ENCODE measurements around the gene RPS6KB2. TPM values are rescaled to one million over a fixed set of nuclear protein-coding genes. Genes with fewer than 3 reads are reported as not detected.

RPS6KB2 gene
- total RNA-seq, 1 experiment from 2014 or later = 170 TPM

DNA sequence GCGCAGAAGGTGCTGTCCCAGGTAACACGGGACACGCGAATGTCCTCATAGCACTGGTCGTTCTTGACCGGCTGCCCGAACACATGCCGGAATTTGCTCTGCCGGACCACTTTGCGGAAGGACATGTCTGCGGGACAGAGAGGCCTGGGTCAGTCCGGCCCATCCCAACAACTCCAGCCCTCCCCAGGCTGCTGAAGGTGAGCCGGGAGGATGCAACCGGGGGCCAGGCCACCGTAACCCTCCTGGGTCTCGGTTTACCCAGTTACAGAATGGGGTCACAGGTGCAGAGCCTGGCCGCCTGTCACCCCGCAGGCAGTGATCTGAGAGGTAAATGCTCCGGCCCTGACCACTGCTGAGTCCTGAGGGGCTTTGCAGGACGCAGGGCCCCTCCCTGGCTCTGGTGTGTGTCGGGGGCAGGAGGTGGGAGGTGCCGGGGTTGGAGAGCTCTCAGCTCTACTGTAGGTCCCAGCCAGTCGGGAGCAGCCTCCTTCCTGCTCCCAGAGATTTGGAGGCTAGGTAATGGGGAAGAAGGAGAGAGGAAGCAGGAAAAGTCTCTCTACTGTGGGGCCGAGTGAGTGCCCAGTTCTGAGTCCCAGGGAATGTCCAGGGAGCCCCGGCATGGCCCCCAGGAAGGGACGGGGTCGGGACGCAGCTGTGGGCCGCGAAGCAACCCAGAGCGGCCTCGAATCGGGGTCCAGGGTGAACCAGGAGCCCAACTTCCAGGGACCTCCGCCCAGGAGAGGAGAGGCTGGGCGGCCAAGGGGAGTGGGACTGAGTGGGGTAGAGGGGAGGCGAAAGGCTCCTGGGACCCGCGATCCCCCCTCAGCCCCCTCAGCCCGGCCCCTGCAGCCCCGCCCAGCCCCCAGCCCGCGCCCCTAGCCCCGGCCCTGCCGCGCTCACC is 14.5 kb downstream of the RPS6KB2 start:
- BruUV-seq (replicated peaks) = no TSS peak
- peak; percentile 23 for ATAC-seq
- CTCF ChIA-PET = no interaction called here
- peak; percentile 29 for DNase-seq
- intact Hi-C loops (cut with micrococcal nuclease) = loop anchor here (1.0 to 2.0 kb wide), 3 partner anchors 14 to 64 kb away; partner anchors contain the start of gene RPS6KB2
- Histone ChIP-seq H4K20me1 (ENCODE audit: low read length) (no peaks in the 10 kb centered on the region), H3K4me3 (ENCODE audit: low read length) (peak overlapping the region; percentile 82), H3K27me3 (ENCODE audit: low read length) (no peaks in the 10 kb centered on the region), H3K4me2 (ENCODE audit: low read length) (peak overlapping the region; percentile 89), H3K79me2 (ENCODE audit: low read length) (0 out of 2 replicates have a peak, but pooled peaks cover 6% of the 10 kb centered on the region), H3K9me2 (replicated peaks; ENCODE audit: low read length) (no peaks in the 10 kb centered on the region), H3K36me3 (ENCODE audit: low read depth, low read length) (peaks cover 3% of the 10 kb centered on the region; the same call in 1 of the 2 replicates), H3K27ac (ENCODE audit: low read length) (peak overlapping the region; percentile 31), H3K4me1 (ENCODE audit: insufficient read depth, low read length) (0 out of 2 replicates have a peak, but pooled peaks cover 6% of the 10 kb centered on the region), H2AFZ (ENCODE audit: low read length) (no peak overlapping the region), H3K9ac (ENCODE audit: low read length) (peak overlapping the region; percentile 77), H3F3A (ENCODE audit: low read length, unreplicated experiment) (peaks cover 5% of the 10 kb centered on the region), H3K9me3 (ENCODE audit: low read length) (no peaks in the 10 kb centered on the region)
- no peak for TF ChIP-seq CTCF (conservative IDR thresholded peaks at IDR 0.05; ENCODE audit: low read depth, low read length)
- TF ChIP-seq EZH2 (IDR thresholded peaks at IDR 0.05; ENCODE audit: low read length, unreplicated experiment) = no peak
- TF ChIP-seq EZH2phosphoT487 (IDR thresholded peaks at IDR 0.05; ENCODE audit: borderline replicate concordance, low read length) = no peak
- POLR2A ChIA-PET (ENCODE audit: unreplicated experiment) = interaction anchor here (0.7 kb wide), 1 partner anchor 13 kb away, joined by 6 read pairs; no protein-coding TSS in a partner anchor

DNA sequence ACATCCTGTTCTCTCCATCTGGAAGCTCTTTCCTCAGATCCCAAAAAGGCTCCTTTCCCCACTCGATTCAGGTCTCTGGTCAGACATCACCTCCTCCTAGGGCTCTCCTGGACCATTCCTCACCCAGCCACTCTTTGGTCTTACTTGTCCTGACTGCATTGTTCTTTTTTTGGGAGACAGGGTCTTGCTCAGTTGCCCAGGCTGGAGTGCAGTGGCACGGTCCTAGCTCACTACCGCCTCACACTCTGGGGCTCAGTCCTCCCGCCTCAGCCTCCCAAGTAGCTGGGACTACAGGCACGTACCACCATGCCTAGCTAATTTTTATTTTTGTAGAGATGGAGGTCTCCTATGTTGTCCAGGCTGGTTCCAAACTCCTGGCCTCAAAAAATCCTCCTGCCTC is 17.2 kb downstream of the RPS6KB2 start:
- Histone ChIP-seq H3K9me2 (replicated peaks; ENCODE audit: low read length) (no peaks in the 10 kb centered on the region), H2AFZ (ENCODE audit: low read length) (no peak overlapping the region), H3K9me3 (ENCODE audit: low read length) (no peaks in the 10 kb centered on the region), H3K36me3 (ENCODE audit: low read depth, low read length) (no peaks in the 10 kb centered on the region), H3K27ac (ENCODE audit: low read length) (no peak overlapping the region), H3K79me2 (ENCODE audit: low read length) (0 out of 2 replicates have a peak, but pooled peaks cover 6% of the 10 kb centered on the region), H3K4me3 (ENCODE audit: low read length) (no peak overlapping the region), H3K4me1 (ENCODE audit: insufficient read depth, low read length) (0 out of 2 replicates have a peak, but pooled peaks cover 6% of the 10 kb centered on the region), H3K27me3 (ENCODE audit: low read length) (no peaks in the 10 kb centered on the region), H4K20me1 (ENCODE audit: low read length) (no peaks in the 10 kb centered on the region), H3K4me2 (ENCODE audit: low read length) (no peak overlapping the region), H3F3A (ENCODE audit: low read length, unreplicated experiment) (no peaks in the 10 kb centered on the region), H3K9ac (ENCODE audit: low read length) (no peak overlapping the region)
- no peak for TF ChIP-seq EZH2phosphoT487 (IDR thresholded peaks at IDR 0.05; ENCODE audit: borderline replicate concordance, low read length)
- TF ChIP-seq EZH2 (IDR thresholded peaks at IDR 0.05; ENCODE audit: low read length, unreplicated experiment) = no peak
- ChIA-PET POLR2A (ENCODE audit: unreplicated experiment) (no interaction called here), CTCF (no interaction called here)
- no peak for DNase-seq
- intact Hi-C loops (cut with micrococcal nuclease) = no loop called here
- BruUV-seq (replicated peaks) = no TSS peak
- ATAC-seq = no peak

DNA sequence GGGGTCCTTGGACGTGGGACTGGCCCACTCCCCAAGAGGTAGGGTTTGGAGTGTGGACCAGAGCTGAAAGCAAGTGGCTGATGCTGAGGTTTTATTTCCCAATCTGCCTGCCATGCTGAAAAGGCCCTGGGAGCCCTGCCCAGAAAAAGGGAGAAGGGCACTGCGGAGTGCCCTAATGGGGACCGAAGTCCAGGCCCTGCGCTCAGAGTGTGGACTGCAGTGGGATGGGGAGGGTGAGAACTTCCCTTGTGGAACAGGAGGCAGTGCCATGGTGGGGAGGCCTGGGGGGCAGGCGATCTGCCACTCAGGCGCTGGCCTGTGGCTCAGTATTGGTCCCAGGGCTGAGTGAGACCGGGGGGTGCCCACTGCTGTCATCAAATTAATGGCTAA is 19.9 kb downstream of the RPS6KB2 start:
- Histone ChIP-seq H3K79me2 (ENCODE audit: low read length) (no peaks in the 10 kb centered on the region), H3K36me3 (ENCODE audit: low read depth, low read length) (no peaks in the 10 kb centered on the region), H3K27me3 (ENCODE audit: low read length) (no peaks in the 10 kb centered on the region), H3K9me2 (replicated peaks; ENCODE audit: low read length) (no peaks in the 10 kb centered on the region), H3K4me2 (ENCODE audit: low read length) (no peak overlapping the region), H3K9me3 (ENCODE audit: low read length) (no peaks in the 10 kb centered on the region), H2AFZ (ENCODE audit: low read length) (no peak overlapping the region), H3F3A (ENCODE audit: low read length, unreplicated experiment) (no peaks in the 10 kb centered on the region), H3K27ac (ENCODE audit: low read length) (no peak overlapping the region), H3K4me3 (ENCODE audit: low read length) (no peak overlapping the region), H3K4me1 (ENCODE audit: insufficient read depth, low read length) (0 out of 2 replicates have a peak, but pooled peaks cover 6% of the 10 kb centered on the region), H3K9ac (ENCODE audit: low read length) (no peak overlapping the region), H4K20me1 (ENCODE audit: low read length) (no peaks in the 10 kb centered on the region)
- ATAC-seq (no peak), DNase-seq (no peak)
- TF ChIP-seq CTCF (conservative IDR thresholded peaks at IDR 0.05; ENCODE audit: low read depth, low read length) (no peak), EZH2 (IDR thresholded peaks at IDR 0.05; ENCODE audit: low read length, unreplicated experiment) (no peak), EZH2phosphoT487 (IDR thresholded peaks at IDR 0.05; ENCODE audit: borderline replicate concordance, low read length) (no peak)
- ChIA-PET CTCF (no interaction called here), POLR2A (ENCODE audit: unreplicated experiment) (no interaction called here)
- intact Hi-C loops (cut with micrococcal nuclease) = no loop called here
- BruUV-seq (replicated peaks) = no TSS peak

All from PC-3 (cell line).